Muscle layer of duodenum (tissue), 2 donors: Measurements from ENCODE around the gene NOD1.
"Not testable (repeated sequence)": the region's sequence is repeated elsewhere in the genome, so short reads cannot be mapped to it uniquely, and the experiment has no call there.

ENCODE experiments used
- H3K27ac ChIP-seq: one replicate; pipeline ENCODE4 v1.7.0; 2013; ENCODE audit warnings: mild to moderate bottlenecking, low read length
- H3K27me3 ChIP-seq: one replicate; pipeline ENCODE4 v1.7.0; 2013; ENCODE audit warnings: low read depth, mild to moderate bottlenecking, control low read depth, low read length
- H3K36me3 ChIP-seq, 2 donors: one replicate each; pipeline ENCODE4 v1.7.0; 2013; ENCODE audit warnings: low read length in 2 of 2, control low read depth in 1 of 2, mild to moderate bottlenecking in 1 of 2; ENCODE audit not compliant: insufficient read depth in 2 of 2, control insufficient read depth in 1 of 2
- H3K4me1 ChIP-seq, 2 donors: one replicate each; pipeline ENCODE4 v1.7.0; 2013; ENCODE audit warnings: low read length in 2 of 2, mild to moderate bottlenecking in 2 of 2, control low read depth in 1 of 2, moderate library complexity in 1 of 2; ENCODE audit not compliant: insufficient read depth in 2 of 2, control insufficient read depth in 1 of 2
- H3K4me3 ChIP-seq, 2 donors: one replicate each; pipeline ENCODE4 v1.7.0; 2013; ENCODE audit warnings: low read length in 2 of 2, low read depth in 1 of 2, mild to moderate bottlenecking in 1 of 2
- H3K9me3 ChIP-seq, 2 donors: one replicate each; pipeline ENCODE4 v1.7.0; 2013; ENCODE audit warnings: low read length in 2 of 2, control low read depth in 1 of 2, mild to moderate bottlenecking in 1 of 2; ENCODE audit not compliant: control insufficient read depth in 1 of 2
- donor health status: healthy.

NOD1 gene

DNA sequence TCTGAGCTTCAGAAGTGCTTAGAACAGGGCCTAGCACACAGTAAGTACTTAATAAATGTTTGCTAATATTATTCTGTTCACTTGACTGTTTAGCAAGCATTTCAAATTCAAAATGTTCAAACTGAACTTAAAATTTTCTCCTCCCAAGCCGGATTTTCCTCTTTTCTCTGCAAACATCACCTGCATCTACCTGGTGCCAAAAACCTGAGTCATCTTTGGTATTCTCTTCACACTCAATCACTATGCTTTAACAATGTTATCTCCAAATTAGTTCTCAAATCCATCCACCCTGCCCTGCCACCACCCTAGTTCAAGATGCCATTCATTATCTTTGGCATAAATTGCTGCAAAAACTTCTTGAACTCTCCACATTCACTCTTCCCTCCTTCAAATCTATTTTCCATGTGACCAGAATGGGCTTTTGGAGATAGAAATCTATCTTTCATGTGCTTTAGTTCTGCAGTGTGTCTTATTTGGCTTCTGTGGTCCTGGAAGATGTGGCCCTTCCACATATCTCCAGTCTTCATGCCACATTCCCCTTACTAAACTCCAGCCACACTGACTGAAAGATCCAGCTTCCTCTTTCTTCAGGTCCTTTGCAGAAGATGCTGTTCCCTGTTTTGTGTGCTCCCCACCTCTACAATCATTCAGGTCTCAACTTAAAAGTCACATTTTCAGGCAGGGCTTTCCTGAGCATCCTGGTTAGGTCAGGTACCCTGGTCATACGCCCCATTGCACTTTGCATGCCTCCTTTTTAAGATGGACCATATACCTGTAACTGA is 24.1 kb upstream of the NOD1 start:
- Histone ChIP-seq H3K4me1 (peaks cover 0 to 13% of the 10 kb centered on the region in 2 donors), H3K9me3 (no peaks in the 10 kb centered on the region), H3K27me3 (no peaks in the 10 kb centered on the region), H3K27ac (no peak overlapping the region), H3K4me3 (peak overlapping the region in 1 of 2 donors; percentile 83), H3K36me3 (no peaks in the 10 kb centered on the region)

- H3K27me3 ChIP-seq: no peaks in the 10 kb centered on the region
- peaks cover 3 to 8% of the 10 kb centered on the region in 2 donors for H3K36me3 ChIP-seq
- peaks cover 0 to 13% of the 10 kb centered on the region in 2 donors for H3K4me1 ChIP-seq
- H3K27ac ChIP-seq: no peak overlapping the region
- H3K9me3 ChIP-seq: no peaks in the 10 kb centered on the region
- H3K4me3 ChIP-seq: no peak overlapping the region
Measured at GRCh38 chr7:30501264-30501663, 22.7 kb upstream of the NOD1 start.

GRCh38 chr7:30493228-30493627 is 14.6 kb upstream of the NOD1 start:
- Histone ChIP-seq H3K4me1 (no peaks in the 10 kb centered on the region), H3K36me3 (peaks cover 3 to 8% of the 10 kb centered on the region in 2 donors), H3K27me3 (no peaks in the 10 kb centered on the region)

GRCh38 chr7:30491417-30491816 is 12.8 kb upstream of the NOD1 start:
- Histone ChIP-seq H3K9me3 (peaks cover 0 to 7% of the 10 kb centered on the region in 2 donors), H3K27me3 (no peaks in the 10 kb centered on the region)

More at GRCh38 chr7:30493228-30493627, 14.6 kb upstream of the NOD1 start:
- Histone ChIP-seq H3K9me3 (peaks cover 0 to 7% of the 10 kb centered on the region in 2 donors), H3K4me3 (no peak overlapping the region), H3K27ac (no peak overlapping the region)

DNA sequence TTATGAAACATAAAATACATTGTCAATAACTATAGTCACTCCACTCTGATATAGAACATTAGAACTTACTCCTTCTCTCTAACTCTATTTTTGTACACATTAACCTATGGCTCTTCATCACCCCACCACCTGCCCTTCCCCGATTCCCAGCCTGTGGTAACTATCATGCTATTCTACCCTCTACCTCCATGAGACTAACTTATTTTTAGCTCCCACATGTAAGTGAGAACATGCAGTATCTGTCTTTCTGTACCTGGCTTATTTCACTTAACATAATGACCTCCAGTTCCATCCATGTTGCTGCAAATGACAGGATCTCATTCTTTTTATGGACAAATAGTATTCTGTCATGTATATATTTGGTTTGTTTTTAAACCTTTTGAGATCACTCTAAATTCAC is 8.8 kb upstream of the NOD1 start:
- H3K4me1 ChIP-seq: no peaks in the 10 kb centered on the region
- peaks cover 0 to 5% of the 10 kb centered on the region in 2 donors for H3K9me3 ChIP-seq
- H3K4me3 ChIP-seq: no peak overlapping the region
- no peak overlapping the region for H3K27ac ChIP-seq
- H3K36me3 ChIP-seq: no peaks in the 10 kb centered on the region
- H3K27me3 ChIP-seq: no peaks in the 10 kb centered on the region

More at GRCh38 chr7:30491417-30491816, 12.8 kb upstream of the NOD1 start:
- H3K4me1 ChIP-seq: no peaks in the 10 kb centered on the region
- H3K4me3 ChIP-seq: no peak overlapping the region
- no peak overlapping the region for H3K27ac ChIP-seq
- H3K36me3 ChIP-seq: peaks cover 0 to 2% of the 10 kb centered on the region in 2 donors

GRCh38 chr7:30485667-30486066 is 7.1 kb upstream of the NOD1 start:
- no peak overlapping the region for H3K27ac ChIP-seq
- no peaks in the 10 kb centered on the region for H3K36me3 ChIP-seq
- no peaks in the 10 kb centered on the region for H3K9me3 ChIP-seq
- H3K4me1 ChIP-seq: no peaks in the 10 kb centered on the region
- no peaks in the 10 kb centered on the region for H3K27me3 ChIP-seq
- H3K4me3 ChIP-seq: no peak overlapping the region

- not testable (repeated sequence) for H3K4me1 ChIP-seq, H3K27me3 ChIP-seq, H3K27ac ChIP-seq, H3K36me3 ChIP-seq, H3K4me3 ChIP-seq, H3K9me3 ChIP-seq
Measured at GRCh38 chr7:30481416-30481815, 2.8 kb upstream of the NOD1 start.

GRCh38 chr7:30479202-30480120 is 877 bp upstream of the NOD1 start:
- Histone ChIP-seq H3K9me3 (no peaks in the 10 kb centered on the region), H3K4me1 (peaks cover 10 to 12% of the 10 kb centered on the region in 2 donors), H3K4me3 (peak overlapping the region; percentile 78 to 93), H3K27me3 (no peaks in the 10 kb centered on the region), H3K36me3 (no peaks in the 10 kb centered on the region), H3K27ac (peak overlapping the region; percentile 90)

DNA sequence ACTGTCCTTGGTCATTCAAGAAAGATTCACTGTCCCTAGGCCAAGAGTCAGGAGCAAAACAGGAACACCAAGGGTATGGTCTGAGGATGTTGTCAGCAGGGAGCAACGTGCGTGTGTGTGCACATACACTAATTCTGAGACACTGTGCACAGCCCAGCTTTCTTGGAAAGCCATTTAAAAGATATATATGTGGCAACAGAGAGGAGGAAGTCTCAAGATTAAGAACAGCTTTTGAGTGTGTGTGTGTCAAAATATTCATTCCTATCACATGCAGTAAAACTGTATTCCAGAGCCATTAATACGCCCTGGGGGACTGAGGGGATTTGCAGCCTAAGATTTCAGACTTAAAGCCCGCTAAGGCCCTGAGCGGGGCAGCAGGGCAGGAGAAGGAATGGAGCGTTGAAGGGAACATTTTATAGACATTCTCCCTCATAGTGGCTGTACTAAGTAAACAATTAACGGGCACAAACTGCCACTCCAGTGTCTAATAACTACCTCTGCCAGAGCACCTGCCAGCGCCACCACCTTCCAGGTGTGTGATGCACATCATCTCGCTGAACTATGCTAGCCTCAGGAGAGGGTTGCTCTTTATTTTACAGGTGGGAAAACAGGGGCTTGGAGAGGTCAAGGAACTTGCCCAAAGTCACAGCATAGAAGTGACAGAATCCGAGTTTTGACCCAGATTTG is 2.0 kb downstream of the NOD1 start:
- H3K4me1 ChIP-seq: peaks cover 15 to 27% of the 10 kb centered on the region in 2 donors
- peak overlapping the region in 1 of 2 donors; percentile 27 for H3K4me3 ChIP-seq
- H3K27ac ChIP-seq: peak overlapping the region; percentile 27
- H3K27me3 ChIP-seq: no peaks in the 10 kb centered on the region
- no peaks in the 10 kb centered on the region for H3K9me3 ChIP-seq
- no peaks in the 10 kb centered on the region for H3K36me3 ChIP-seq

GRCh38 chr7:30475580-30475979 is 3.0 kb downstream of the NOD1 start:
- Histone ChIP-seq H3K27me3 (no peaks in the 10 kb centered on the region), H3K4me1 (peaks cover 21 to 34% of the 10 kb centered on the region in 2 donors), H3K36me3 (no peaks in the 10 kb centered on the region), H3K4me3 (no peak overlapping the region), H3K27ac (peak overlapping the region; percentile 33), H3K9me3 (no peaks in the 10 kb centered on the region)

DNA sequence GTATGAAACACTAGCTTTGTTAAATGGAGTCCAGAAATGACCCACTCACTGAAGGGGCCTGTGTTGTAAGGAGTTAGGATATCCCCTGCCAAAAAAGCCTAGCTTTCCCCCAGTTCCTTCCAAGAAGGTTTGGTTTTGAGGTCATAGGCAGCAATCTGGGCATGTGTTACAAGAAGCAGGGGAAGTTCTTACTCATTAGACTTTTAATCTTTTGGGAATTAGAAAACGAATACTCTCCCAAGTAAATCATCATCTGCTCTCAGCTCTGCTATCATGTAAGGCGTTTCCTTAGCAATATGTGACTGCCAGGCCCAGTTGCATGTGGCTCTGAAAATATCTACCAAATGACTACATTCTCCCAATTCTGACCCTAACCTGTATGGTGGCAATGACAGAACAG is 3.7 kb downstream of the NOD1 start:
- peak overlapping the region; percentile 33 for H3K27ac ChIP-seq

More for the DNA sequence above, 3.7 kb downstream of the NOD1 start:
- Histone ChIP-seq H3K9me3 (no peaks in the 10 kb centered on the region), H3K4me1 (peaks cover 21 to 38% of the 10 kb centered on the region in 2 donors), H3K36me3 (no peaks in the 10 kb centered on the region), H3K4me3 (no peak overlapping the region), H3K27me3 (no peaks in the 10 kb centered on the region)
